ENCODE data around the gene MAP3K7CL.

MAP3K7CL gene

DNA sequence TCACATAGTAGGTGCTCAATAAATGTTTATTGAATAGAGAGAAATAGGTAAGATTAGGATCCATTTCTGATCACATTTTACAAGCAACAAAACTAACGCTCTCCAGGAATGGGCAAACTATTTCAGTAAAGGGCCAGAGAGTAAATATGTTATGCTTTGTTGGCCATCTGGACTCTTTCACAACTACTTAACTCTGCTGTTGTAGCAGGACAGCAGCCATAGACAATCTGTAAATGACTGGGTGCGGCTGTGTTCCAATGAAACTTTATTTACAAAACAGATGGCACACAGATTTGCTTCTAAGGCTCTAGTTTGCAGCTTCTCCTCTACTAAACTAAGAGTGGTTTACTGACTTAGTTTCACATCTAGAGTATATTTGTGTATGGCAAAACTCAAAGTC, 85.3 kb downstream of the MAP3K7CL start:
- TF ChIP-seq POLR2AphosphoS5 (IDR thresholded peaks at IDR 0.05; ENCODE audit: low read depth, low read length) (no peak), SIN3A (IDR thresholded peaks at IDR 0.05; ENCODE audit: borderline replicate concordance, insufficient read depth, low read length) (no peak), TAF1 (IDR thresholded peaks at IDR 0.05; ENCODE audit: borderline replicate concordance, insufficient read depth, low read length) (no peak), FOXP2 (optimal IDR thresholded peaks at IDR 0.05; ENCODE audit: borderline replicate concordance, extremely low read depth, extremely low read length, insufficient read depth) (no peak)
- TF ChIP-seq, protein P1, sequence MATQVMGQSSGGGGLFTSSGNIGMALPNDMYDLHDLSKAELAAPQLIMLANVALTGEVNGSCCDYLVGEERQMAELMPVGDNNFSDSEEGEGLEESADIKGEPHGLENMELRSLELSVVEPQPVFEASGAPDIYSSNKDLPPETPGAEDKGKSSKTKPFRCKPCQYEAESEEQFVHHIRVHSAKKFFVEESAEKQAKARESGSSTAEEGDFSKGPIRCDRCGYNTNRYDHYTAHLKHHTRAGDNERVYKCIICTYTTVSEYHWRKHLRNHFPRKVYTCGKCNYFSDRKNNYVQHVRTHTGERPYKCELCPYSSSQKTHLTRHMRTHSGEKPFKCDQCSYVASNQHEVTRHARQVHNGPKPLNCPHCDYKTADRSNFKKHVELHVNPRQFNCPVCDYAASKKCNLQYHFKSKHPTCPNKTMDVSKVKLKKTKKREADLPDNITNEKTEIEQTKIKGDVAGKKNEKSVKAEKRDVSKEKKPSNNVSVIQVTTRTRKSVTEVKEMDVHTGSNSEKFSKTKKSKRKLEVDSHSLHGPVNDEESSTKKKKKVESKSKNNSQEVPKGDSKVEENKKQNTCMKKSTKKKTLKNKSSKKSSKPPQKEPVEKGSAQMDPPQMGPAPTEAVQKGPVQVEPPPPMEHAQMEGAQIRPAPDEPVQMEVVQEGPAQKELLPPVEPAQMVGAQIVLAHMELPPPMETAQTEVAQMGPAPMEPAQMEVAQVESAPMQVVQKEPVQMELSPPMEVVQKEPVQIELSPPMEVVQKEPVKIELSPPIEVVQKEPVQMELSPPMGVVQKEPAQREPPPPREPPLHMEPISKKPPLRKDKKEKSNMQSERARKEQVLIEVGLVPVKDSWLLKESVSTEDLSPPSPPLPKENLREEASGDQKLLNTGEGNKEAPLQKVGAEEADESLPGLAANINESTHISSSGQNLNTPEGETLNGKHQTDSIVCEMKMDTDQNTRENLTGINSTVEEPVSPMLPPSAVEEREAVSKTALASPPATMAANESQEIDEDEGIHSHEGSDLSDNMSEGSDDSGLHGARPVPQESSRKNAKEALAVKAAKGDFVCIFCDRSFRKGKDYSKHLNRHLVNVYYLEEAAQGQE (IDR thresholded peaks at IDR 0.05; ENCODE audit: insufficient read depth in 1 of 2, low read depth in 2 of 2, low read length in 2 of 2): no peak

GRCh38 chr21:29217818-29218291, 87.4 kb downstream of the MAP3K7CL start:
- TF ChIP-seq SIN3A (IDR thresholded peaks at IDR 0.05; ENCODE audit: borderline replicate concordance, insufficient read depth, low read length) (no peak), FOXP2 (optimal IDR thresholded peaks at IDR 0.05; ENCODE audit: borderline replicate concordance, extremely low read depth, extremely low read length, insufficient read depth) (no peak), POLR2AphosphoS5 (IDR thresholded peaks at IDR 0.05; ENCODE audit: low read depth, low read length) (no peak), TAF1 (IDR thresholded peaks at IDR 0.05; ENCODE audit: borderline replicate concordance, insufficient read depth, low read length) (no peak)
- TF ChIP-seq, protein P1 (IDR thresholded peaks at IDR 0.05; ENCODE audit: insufficient read depth in 1 of 2, low read depth in 2 of 2, low read length in 2 of 2): no peak

- TF ChIP-seq, protein P1 (IDR thresholded peaks at IDR 0.05; ENCODE audit: insufficient read depth in 1 of 2, low read depth in 2 of 2, low read length in 2 of 2): no peak
- no peak for TF ChIP-seq FOXP2 (optimal IDR thresholded peaks at IDR 0.05; ENCODE audit: borderline replicate concordance, extremely low read depth, extremely low read length, insufficient read depth)
- no peak for TF ChIP-seq POLR2AphosphoS5 (IDR thresholded peaks at IDR 0.05; ENCODE audit: low read depth, low read length)
- no peak for TF ChIP-seq SIN3A (IDR thresholded peaks at IDR 0.05; ENCODE audit: borderline replicate concordance, insufficient read depth, low read length)
- no peak for TF ChIP-seq TAF1 (IDR thresholded peaks at IDR 0.05; ENCODE audit: borderline replicate concordance, insufficient read depth, low read length)
Measured at GRCh38 chr21:29218749-29219148, 88.3 kb downstream of the MAP3K7CL start.

GRCh38 chr21:29219165-29219770, 88.8 kb downstream of the MAP3K7CL start:
- TF ChIP-seq, protein P1 (IDR thresholded peaks at IDR 0.05; ENCODE audit: insufficient read depth in 1 of 2, low read depth in 2 of 2, low read length in 2 of 2): no peak
- no peak for TF ChIP-seq SIN3A (IDR thresholded peaks at IDR 0.05; ENCODE audit: borderline replicate concordance, insufficient read depth, low read length)
